ENCODE results near the gene EPS8L2.

DNA sequence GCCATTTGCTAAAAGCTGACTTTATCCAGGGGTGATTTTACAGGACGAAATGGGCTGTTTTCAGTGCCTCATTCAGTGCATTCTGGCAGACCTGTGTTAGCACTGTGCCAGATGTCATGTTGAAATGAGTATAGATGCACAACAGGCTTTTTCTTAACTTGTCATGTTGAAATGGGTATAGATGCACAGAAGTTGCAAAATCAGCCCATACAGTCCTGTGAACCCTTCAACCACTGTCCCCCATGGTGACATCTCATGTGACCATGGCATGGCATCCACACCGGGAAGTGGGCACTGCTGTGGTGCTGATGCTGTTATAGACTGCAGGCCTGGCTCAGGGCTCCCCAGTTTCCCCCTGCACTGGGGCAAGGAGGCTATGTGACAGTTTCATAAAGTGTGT is 43.7 kb downstream of the EPS8L2 start:
- TF ChIP-seq, protein P1, sequence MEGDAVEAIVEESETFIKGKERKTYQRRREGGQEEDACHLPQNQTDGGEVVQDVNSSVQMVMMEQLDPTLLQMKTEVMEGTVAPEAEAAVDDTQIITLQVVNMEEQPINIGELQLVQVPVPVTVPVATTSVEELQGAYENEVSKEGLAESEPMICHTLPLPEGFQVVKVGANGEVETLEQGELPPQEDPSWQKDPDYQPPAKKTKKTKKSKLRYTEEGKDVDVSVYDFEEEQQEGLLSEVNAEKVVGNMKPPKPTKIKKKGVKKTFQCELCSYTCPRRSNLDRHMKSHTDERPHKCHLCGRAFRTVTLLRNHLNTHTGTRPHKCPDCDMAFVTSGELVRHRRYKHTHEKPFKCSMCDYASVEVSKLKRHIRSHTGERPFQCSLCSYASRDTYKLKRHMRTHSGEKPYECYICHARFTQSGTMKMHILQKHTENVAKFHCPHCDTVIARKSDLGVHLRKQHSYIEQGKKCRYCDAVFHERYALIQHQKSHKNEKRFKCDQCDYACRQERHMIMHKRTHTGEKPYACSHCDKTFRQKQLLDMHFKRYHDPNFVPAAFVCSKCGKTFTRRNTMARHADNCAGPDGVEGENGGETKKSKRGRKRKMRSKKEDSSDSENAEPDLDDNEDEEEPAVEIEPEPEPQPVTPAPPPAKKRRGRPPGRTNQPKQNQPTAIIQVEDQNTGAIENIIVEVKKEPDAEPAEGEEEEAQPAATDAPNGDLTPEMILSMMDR (conservative IDR thresholded peaks at IDR 0.05): no peak
- no peak for TF ChIP-seq ZFX (IDR thresholded peaks at IDR 0.05)
